WTC11 (cell line): ENCODE measurements around the gene ACTA2.

Source experiments
- CTCF ChIP-seq: fragments of 200-600 bp; IDR thresholded peaks from 2 replicates; pipeline ENCODE4 v1.8.0; 2022; ENCODE audit warnings: antibody characterized with exemption
- E2F1 ChIP-seq: sonication (generic); formaldehyde crosslinking; IDR thresholded peaks from 2 replicates; pipeline ENCODE4 v1.8.0; 2022; ENCODE audit warnings: mild to moderate bottlenecking, missing genetic modification reagents
- JUN ChIP-seq: sonication (generic); formaldehyde crosslinking; IDR thresholded peaks from 2 replicates; pipeline ENCODE4 v1.8.0; 2023; ENCODE audit warnings: mild to moderate bottlenecking, missing genetic modification reagents
- MAX ChIP-seq: sonication (generic); formaldehyde crosslinking; IDR thresholded peaks from 2 replicates; pipeline ENCODE4 v1.8.0; 2022; ENCODE audit warnings: mild to moderate bottlenecking, missing genetic modification reagents
- NR2C2 ChIP-seq: sonication (generic); formaldehyde crosslinking; IDR thresholded peaks from 2 replicates; pipeline ENCODE4 v1.8.0; 2022; ENCODE audit warnings: mild to moderate bottlenecking, missing genetic modification reagents
- USF2 ChIP-seq: sonication (generic); formaldehyde crosslinking; IDR thresholded peaks from 2 replicates; pipeline ENCODE4 v1.8.1; 2023; ENCODE audit warnings: mild to moderate bottlenecking, missing genetic modification reagents, moderate library complexity
- ZBTB43 ChIP-seq: sonication (generic); formaldehyde crosslinking; IDR thresholded peaks from 2 replicates; pipeline ENCODE4 v1.8.1; 2023; ENCODE audit warnings: mild to moderate bottlenecking, missing genetic modification reagents

- TF ChIP-seq ZBTB43 (CRISPR knock-in tag) (no peak), NR2C2 (CRISPR knock-in tag) (no peak), USF2 (no peak), CTCF (no peak; the same call in 1 of the 2 replicates), MAX (CRISPR knock-in tag) (no peak), E2F1 (CRISPR knock-in tag) (no peak), JUN (CRISPR knock-in tag) (no peak)
These were observed 34.1 kb upstream of the ACTA2 start for GRCh38 chr10:88986549-88987242.
